H9 (cell line): ENCODE measurements around the gene DIP2C. TPM values are rescaled to one million over a fixed set of nuclear protein-coding genes. Genes with fewer than 3 reads are reported as not detected.

Experiments
- DNase-seq: peaks from one replicate; pipeline ENCODE4 v3.0.0-alpha.2; 2017
- H2AFZ ChIP-seq: one replicate; pipeline ENCODE4 v1.6.1; 2013; ENCODE audit warnings: mild to moderate bottlenecking, low read length, control low read depth, moderate library complexity
- H2AK5ac ChIP-seq: 2 replicates; pipeline ENCODE4 v1.6.1; 2013; ENCODE audit warnings: low read length, control low read depth, mixed read lengths; ENCODE audit not compliant: insufficient read length
- H2BK120ac ChIP-seq: one replicate; pipeline ENCODE4 v1.6.1; 2013; ENCODE audit warnings: low read depth, mild to moderate bottlenecking, low read length, control low read depth, inconsistent platforms; ENCODE audit not compliant: poor library complexity, severe bottlenecking
- H2BK12ac ChIP-seq: 2 replicates; pipeline ENCODE4 v1.6.1; 2013; ENCODE audit warnings: low read length, control low read depth, mixed read lengths, low read depth; ENCODE audit not compliant: insufficient read length
- H2BK15ac ChIP-seq: 2 replicates; pipeline ENCODE4 v1.6.1; 2013; ENCODE audit warnings: low read depth, low read length, control low read depth
- H2BK20ac ChIP-seq: one replicate; pipeline ENCODE4 v1.6.1; 2013; ENCODE audit warnings: low read depth, mild to moderate bottlenecking, low read length, control low read depth, inconsistent platforms; ENCODE audit not compliant: poor library complexity, severe bottlenecking
- H2BK5ac ChIP-seq: 2 replicates; pipeline ENCODE4 v1.6.1; 2013; ENCODE audit warnings: low read length, control low read depth, mixed read lengths; ENCODE audit not compliant: insufficient read length
- H3K14ac ChIP-seq: 2 replicates; pipeline ENCODE4 v1.6.1; 2013; ENCODE audit warnings: low read length, control low read depth; ENCODE audit not compliant: insufficient read depth
- H3K18ac ChIP-seq: 2 replicates; pipeline ENCODE4 v1.6.1; 2013; ENCODE audit warnings: low read depth, mild to moderate bottlenecking, mixed read lengths, low read length, control low read depth; ENCODE audit not compliant: insufficient read length
- H3K23ac ChIP-seq: 2 replicates; pipeline ENCODE4 v1.6.1; 2013; ENCODE audit warnings: low read length, control low read depth, mixed read lengths, low read depth; ENCODE audit not compliant: insufficient read length
- H3K23me2 ChIP-seq: 2 replicates; pipeline ENCODE4 v1.6.1; 2013; ENCODE audit warnings: low read depth, mild to moderate bottlenecking, mixed read lengths, low read length, control low read depth; ENCODE audit not compliant: insufficient read length, poor library complexity, severe bottlenecking
- H3K27ac ChIP-seq: 2 replicates; pipeline ENCODE4 v1.5.1; 2013; ENCODE audit warnings: low read length, control low read depth, mixed read lengths, low read depth; ENCODE audit not compliant: insufficient read length
- H3K27me3 ChIP-seq: 2 replicates; pipeline ENCODE4 v1.6.1; 2013; ENCODE audit warnings: low read length, control low read depth, inconsistent platforms; ENCODE audit not compliant: insufficient read depth
- H3K4ac ChIP-seq: 2 replicates; pipeline ENCODE4 v1.6.1; 2013; ENCODE audit warnings: low read depth, mild to moderate bottlenecking, control low read depth, inconsistent platforms, low read length, moderate library complexity
- H3K4me1 ChIP-seq: 2 replicates; pipeline ENCODE4 v1.6.1; 2013; ENCODE audit warnings: low read length, control low read depth, inconsistent platforms; ENCODE audit not compliant: insufficient read depth
- H3K4me2 ChIP-seq: 2 replicates; pipeline ENCODE4 v1.6.1; 2013; ENCODE audit warnings: low read length, control low read depth, mixed read lengths; ENCODE audit not compliant: insufficient read length, insufficient read depth
- H3K56ac ChIP-seq: 2 replicates; pipeline ENCODE4 v1.6.1; 2013; ENCODE audit warnings: low read depth, mild to moderate bottlenecking, mixed read lengths, low read length, control low read depth; ENCODE audit not compliant: insufficient read length
- H3K79me1 ChIP-seq: 2 replicates; pipeline ENCODE4 v1.6.1; 2013; ENCODE audit warnings: low read depth, mild to moderate bottlenecking, moderate library complexity, low read length, control low read depth, inconsistent platforms; ENCODE audit not compliant: insufficient read depth, poor library complexity, severe bottlenecking
- H3K79me2 ChIP-seq: 2 replicates; pipeline ENCODE4 v1.6.1; 2013; ENCODE audit warnings: low read length, control low read depth, inconsistent platforms; ENCODE audit not compliant: insufficient read depth
- H3K9ac ChIP-seq: 2 replicates; pipeline ENCODE4 v1.6.1; 2013; ENCODE audit warnings: low read length, control low read depth, mixed read lengths; ENCODE audit not compliant: insufficient read length; ENCODE audit errors: extremely low read depth
- H3K9me3 ChIP-seq: one replicate; pipeline ENCODE4 v1.6.1; 2013; ENCODE audit warnings: low read depth, low read length, inconsistent platforms; ENCODE audit not compliant: control insufficient read depth
- H3T11ph ChIP-seq: one replicate; pipeline ENCODE4 v1.6.1; 2013; ENCODE audit warnings: mild to moderate bottlenecking, low read length, control low read depth, inconsistent platforms
- H4K20me1 ChIP-seq: one replicate; pipeline ENCODE4 v1.6.1; 2013; ENCODE audit not compliant: control insufficient read depth, insufficient read length, insufficient read depth
- H4K5ac ChIP-seq: 2 replicates; pipeline ENCODE4 v1.6.1; 2013; ENCODE audit warnings: low read depth, mild to moderate bottlenecking, mixed read lengths, low read length, control low read depth; ENCODE audit not compliant: insufficient read length
- H4K8ac ChIP-seq: replicated peaks from 2 replicates; pipeline ENCODE4 v1.6.1; 2013; ENCODE audit warnings: low read length, control low read depth, mixed read lengths, low read depth; ENCODE audit not compliant: insufficient read length
- H4K91ac ChIP-seq: 2 replicates; pipeline ENCODE4 v1.6.1; 2013; ENCODE audit warnings: low read depth, mild to moderate bottlenecking, moderate library complexity, mixed read lengths, low read length, control low read depth; ENCODE audit not compliant: insufficient read length
- H3K27ac Mint-ChIP-seq, 3 experiments: 2 replicates in 2 of 3; 3 replicates in 1 of 3; pipeline ENCODE4 v1.8.0; 2020 to 2021; ENCODE audit warnings: mixed read lengths in 3 of 3, mild to moderate bottlenecking in 1 of 3, moderate library complexity in 1 of 3
- H3K27me3 Mint-ChIP-seq: 2 replicates; pipeline ENCODE4 v1.8.0; 2021; ENCODE audit warnings: low read depth, mild to moderate bottlenecking, moderate library complexity, mixed read lengths
- H3K36me3 Mint-ChIP-seq, 3 experiments: 2 replicates in 2 of 3; 3 replicates in 1 of 3; pipeline ENCODE4 v1.8.0; 2020 to 2021; ENCODE audit warnings: low read depth in 3 of 3, mixed read lengths in 3 of 3; ENCODE audit not compliant: insufficient read depth in 1 of 3
- H3K4me1 Mint-ChIP-seq, 2 experiments: 2 replicates each; pipeline ENCODE4 v1.8.0; 2020; ENCODE audit warnings: mixed read lengths in 2 of 2
- H3K4me3 Mint-ChIP-seq, 2 experiments: 2 replicates in 1 of 2; 3 replicates in 1 of 2; pipeline ENCODE4 v1.8.0; 2020 to 2021; ENCODE audit warnings: mild to moderate bottlenecking in 2 of 2, mixed read lengths in 2 of 2, moderate library complexity in 1 of 2
- H3K9me3 Mint-ChIP-seq, 2 experiments: 2 replicates in 1 of 2; 3 replicates in 1 of 2; pipeline ENCODE4 v1.8.0; 2020; ENCODE audit warnings: mild to moderate bottlenecking in 2 of 2, mixed read lengths in 2 of 2, moderate library complexity in 1 of 2
- CTCF ChIP-seq: fragments of 200-600 bp; sonication (generic); conservative IDR thresholded peaks from 3 replicates; pipeline ENCODE4 v1.8.0; 2021; ENCODE audit warnings: antibody characterized with exemption, mild to moderate bottlenecking
- WGBS: extraction: QIAGEN DNeasy Blood & Tissue Kit; methylation state at CpG from one replicate; pipeline ENCODE4 v1.1.7; 2013; ENCODE audit warnings: missing lambda C conversion rate, low lambda C conversion rate, mixed read lengths; ENCODE audit not compliant: insufficient read length; ENCODE audit errors: extremely low coverage; 5-methylcytosine and 5-hydroxymethylcytosine counted together
- total RNA-seq: library from RNA; stranded (reverse); gene quantifications from 2 replicates; pipeline ENCODE4 v1.2.1, GENCODE V29; 2021

Gene DIP2C
- total RNA-seq, 1 experiment from 2014 or later, result 7.9 TPM

GRCh38 chr10:413662-414071 lies 275.8 kb downstream of the DIP2C start:
- Histone ChIP-seq H3K18ac (no peak overlapping the region), H3T11ph (no peak overlapping the region), H4K5ac (no peak overlapping the region), H3K23ac (no peak overlapping the region), H3K9me3 (no peaks in the 10 kb centered on the region), H3K4me1 (no peaks in the 10 kb centered on the region), H2AFZ (no peak overlapping the region), H3K23me2 (no peaks in the 10 kb centered on the region), H3K9ac (no peak overlapping the region), H4K91ac (no peak overlapping the region), H3K79me2 (no peaks in the 10 kb centered on the region), H2BK20ac (no peak overlapping the region), H3K79me1 (no peaks in the 10 kb centered on the region), H2BK12ac (no peak overlapping the region), H2AK5ac (no peak overlapping the region), H3K27ac (no peak overlapping the region), H3K14ac (no peak overlapping the region), H4K8ac (no peak overlapping the region), H3K4me2 (no peak overlapping the region), H2BK15ac (no peak overlapping the region; the same call in 1 of the 2 replicates), H2BK5ac (no peak overlapping the region), H3K4ac (no peak overlapping the region), H3K56ac (no peak overlapping the region), H4K20me1 (no peaks in the 10 kb centered on the region), H2BK120ac (no peak overlapping the region), H3K27me3 (no peaks in the 10 kb centered on the region)
- no peak for TF ChIP-seq CTCF
- Mint-ChIP-seq H3K36me3 (peaks cover 3 to 10% (median 7%) of the 10 kb centered on the region in 3 experiments; a peak in 5 of 7 replicates), H3K9me3 (no peaks in the 10 kb centered on the region), H3K27ac (peak overlapping the region in 2 of 3 experiments; percentile 32 to 81; a peak in 4 of 7 replicates), H3K4me3 (no peak overlapping the region), H3K4me1 (peaks cover 0 to 10% of the 10 kb centered on the region in 2 experiments; a peak in 1 of 4 replicates), H3K27me3 (no peaks in the 10 kb centered on the region)
- WGBS, result no CpG with 5 or more reads among the region's 26 CpGs
- DNase-seq, result no peak
